Skeletal muscle tissue (tissue), 4 donors: ENCODE measurements around the gene MSI2. TPM values are rescaled to one million over a fixed set of nuclear protein-coding genes. Genes with fewer than 3 reads are reported as not detected.

Source experiments
- H3K27ac ChIP-seq: one replicate; pipeline ENCODE4 v1.7.0; 2013; ENCODE audit warnings: mild to moderate bottlenecking, low read depth, low read length, inconsistent platforms
- H3K27me3 ChIP-seq, 3 donors: one replicate each; pipeline ENCODE4 v1.7.0; 2013; ENCODE audit warnings: low read length in 3 of 3; ENCODE audit not compliant: control insufficient read depth in 3 of 3, insufficient read depth in 3 of 3
- H3K36me3 ChIP-seq, 3 donors: one replicate each; pipeline ENCODE4 v1.7.0; 2013; ENCODE audit warnings: low read length in 3 of 3; ENCODE audit not compliant: control insufficient read depth in 3 of 3, insufficient read depth in 3 of 3
- H3K4me1 ChIP-seq, 3 donors: one replicate each; pipeline ENCODE4 v1.7.0; 2013; ENCODE audit warnings: low read length in 3 of 3, mild to moderate bottlenecking in 3 of 3; ENCODE audit not compliant: control insufficient read depth in 3 of 3, insufficient read depth in 3 of 3
- H3K4me3 ChIP-seq, 3 donors: one replicate each; pipeline ENCODE4 v1.7.0; 2013; ENCODE audit warnings: low read length in 3 of 3
- H3K9ac ChIP-seq, 3 donors: one replicate each; pipeline ENCODE4 v1.7.0; 2013; ENCODE audit warnings: low read length in 3 of 3, mild to moderate bottlenecking in 3 of 3, moderate library complexity in 2 of 3, low read depth in 1 of 3
- H3K9me3 ChIP-seq, 3 donors: one replicate each; pipeline ENCODE4 v1.7.0; 2013; ENCODE audit warnings: low read length in 3 of 3; ENCODE audit not compliant: control insufficient read depth in 3 of 3
- total RNA-seq: library from RNA; depleted of rRNA; stranded (reverse); fragments of >200 nt; gene quantifications from one replicate; pipeline ENCODE4 v1.2.3, GENCODE V29; 2014
- donor health status: Osteomylitis.

Gene MSI2
- total RNA-seq, 1 donor from 2014 or later, result 20.4 TPM

GRCh38 chr17:57443781-57444180 is 187.5 kb downstream of the MSI2 start:
- Histone ChIP-seq H3K36me3 (no peaks in the 10 kb centered on the region), H3K27me3 (no peaks in the 10 kb centered on the region), H3K9ac (peak overlapping the region in 2 of 3 donors; percentile 59 to 71), H3K9me3 (no peaks in the 10 kb centered on the region), H3K4me1 (peaks cover 50 to 79% (median 62%) of the 10 kb centered on the region in 3 donors), H3K27ac (peak overlapping the region; percentile 88), H3K4me3 (peak overlapping the region in 2 of 3 donors; percentile 12 to 41)

- Histone ChIP-seq H3K9me3 (no peaks in the 10 kb centered on the region), H3K4me1 (peaks cover 46 to 69% (median 62%) of the 10 kb centered on the region in 3 donors), H3K27ac (no peak overlapping the region)
These were observed 188.5 kb downstream of the MSI2 start for GRCh38 chr17:57444682-57445450.

DNA sequence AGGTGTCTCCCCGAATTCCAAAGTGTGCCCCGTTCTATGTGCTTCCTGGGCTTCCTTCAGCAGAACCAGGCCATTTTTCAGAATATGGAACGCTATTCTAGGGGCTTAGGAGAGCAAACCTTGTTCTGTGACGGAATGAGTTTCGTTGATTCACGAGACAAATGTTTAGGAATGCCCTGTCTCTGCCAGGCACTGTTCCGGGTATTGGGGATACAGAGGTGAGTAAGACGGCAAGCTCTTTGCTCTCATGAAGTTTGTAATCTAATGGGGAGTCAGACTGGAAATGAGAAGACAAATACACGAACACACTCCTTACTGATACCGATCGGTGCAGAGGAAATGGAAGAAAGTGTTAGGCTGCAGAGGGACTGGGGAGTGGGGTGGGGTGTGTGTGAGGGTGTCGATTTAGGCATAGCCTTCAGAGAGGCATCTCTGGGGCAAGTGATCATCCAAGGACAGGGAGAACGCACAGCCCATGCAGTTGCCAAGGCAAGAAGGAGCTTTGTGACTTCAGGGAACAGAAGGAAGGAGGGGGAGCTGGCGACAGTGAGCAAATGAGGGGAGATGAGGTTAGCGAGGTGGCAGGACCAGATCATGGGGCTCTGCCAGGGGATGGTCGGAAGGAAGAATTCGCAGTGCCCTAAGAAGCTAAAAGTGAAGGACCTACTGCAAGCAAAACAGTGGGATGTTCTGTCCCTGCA is 189.6 kb downstream of the MSI2 start:
- H3K27me3 ChIP-seq, result no peaks in the 10 kb centered on the region
- no peaks in the 10 kb centered on the region for H3K9me3 ChIP-seq
- H3K4me3 ChIP-seq, result no peak overlapping the region
- H3K27ac ChIP-seq, result no peak overlapping the region
- no peak overlapping the region for H3K9ac ChIP-seq
- peaks cover 36 to 59% (median 51%) of the 10 kb centered on the region in 3 donors for H3K4me1 ChIP-seq
- no peaks in the 10 kb centered on the region for H3K36me3 ChIP-seq

More at GRCh38 chr17:57444682-57445450, 188.5 kb downstream of the MSI2 start:
- peak overlapping the region in 2 of 3 donors; percentile 16 to 40 for H3K9ac ChIP-seq
- no peak overlapping the region for H3K4me3 ChIP-seq
- H3K27me3 ChIP-seq, result no peaks in the 10 kb centered on the region
- no peaks in the 10 kb centered on the region for H3K36me3 ChIP-seq

- no peaks in the 10 kb centered on the region for H3K36me3 ChIP-seq
- H3K4me3 ChIP-seq, result no peak overlapping the region
- peaks cover 28 to 44% (median 44%) of the 10 kb centered on the region in 3 donors for H3K4me1 ChIP-seq
- H3K27me3 ChIP-seq, result no peaks in the 10 kb centered on the region
- H3K9ac ChIP-seq, result no peak overlapping the region
- no peaks in the 10 kb centered on the region for H3K9me3 ChIP-seq
- H3K27ac ChIP-seq, result no peak overlapping the region
These were observed 191.2 kb downstream of the MSI2 start for GRCh38 chr17:57447357-57447989.

DNA sequence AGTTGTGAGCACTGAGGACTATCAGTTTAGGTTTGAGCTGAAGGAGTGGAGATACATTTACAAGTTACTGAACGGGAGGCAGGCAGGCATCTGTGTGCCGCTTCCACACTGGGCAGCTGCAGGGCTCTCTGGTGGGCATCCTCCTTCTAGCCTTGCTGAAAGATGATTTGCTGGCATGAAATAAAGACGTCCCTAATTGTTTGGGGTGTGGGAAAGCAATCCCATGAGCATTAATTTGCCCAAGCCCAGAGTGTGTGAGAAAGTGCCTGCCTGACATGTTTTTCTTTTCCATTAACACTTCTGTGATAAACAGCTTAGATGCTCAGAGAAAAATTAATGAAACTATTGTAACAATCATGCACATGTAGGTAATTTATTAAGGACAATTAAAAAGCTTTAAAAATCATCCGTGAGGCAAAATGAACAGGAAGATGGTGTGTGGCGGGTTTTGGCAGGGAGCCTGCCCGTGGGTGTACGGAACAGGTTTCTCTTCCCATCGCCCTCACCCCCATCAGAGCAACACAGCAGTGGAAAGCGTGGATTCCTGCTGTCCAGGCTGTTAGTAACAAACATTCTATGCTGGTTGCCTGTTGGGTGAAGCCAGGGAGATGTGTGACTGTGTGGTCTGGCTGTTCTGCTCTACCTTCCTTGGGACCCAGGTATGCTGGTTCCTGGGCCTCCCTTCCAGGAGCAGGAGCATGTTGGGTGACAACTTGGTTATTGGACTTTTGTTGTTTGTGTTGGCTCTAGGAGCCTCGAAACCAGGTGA is 191.9 kb downstream of the MSI2 start:
- Histone ChIP-seq H3K36me3 (no peaks in the 10 kb centered on the region), H3K4me1 (peaks cover 21 to 39% (median 37%) of the 10 kb centered on the region in 3 donors), H3K9ac (no peak overlapping the region), H3K27me3 (no peaks in the 10 kb centered on the region), H3K4me3 (no peak overlapping the region), H3K9me3 (no peaks in the 10 kb centered on the region), H3K27ac (no peak overlapping the region)

DNA sequence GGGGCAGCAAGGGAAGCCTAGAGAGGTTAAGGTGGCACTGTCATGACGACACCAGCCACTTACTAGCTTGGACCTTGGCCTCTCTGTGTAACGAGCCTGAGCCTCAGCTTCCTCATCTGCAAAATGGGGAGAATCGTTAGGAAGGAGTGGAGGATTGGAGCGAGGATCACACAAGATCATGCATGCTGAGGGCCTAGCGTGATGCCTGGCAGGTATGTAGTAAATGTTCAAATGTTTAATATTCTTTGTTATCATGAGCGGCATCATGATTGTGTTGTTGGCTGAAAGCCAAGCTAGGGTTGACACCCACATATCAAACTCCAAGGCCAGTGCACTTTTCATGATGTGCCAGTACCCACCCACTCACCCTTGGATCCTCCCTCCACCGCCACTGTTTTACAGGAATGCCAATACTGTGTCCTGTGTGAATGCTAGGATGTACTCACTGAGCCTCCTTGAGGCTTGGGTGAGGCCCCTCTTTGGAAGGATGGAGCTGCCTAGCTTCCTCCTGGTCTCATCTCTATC is 192.5 kb downstream of the MSI2 start:
- Histone ChIP-seq H3K9ac (no peak overlapping the region), H3K36me3 (no peaks in the 10 kb centered on the region), H3K4me3 (no peak overlapping the region), H3K27ac (no peak overlapping the region), H3K9me3 (no peaks in the 10 kb centered on the region), H3K4me1 (peaks cover 14 to 34% (median 31%) of the 10 kb centered on the region in 3 donors), H3K27me3 (no peaks in the 10 kb centered on the region)

GRCh38 chr17:57451191-57451590 is 194.9 kb downstream of the MSI2 start:
- Histone ChIP-seq H3K4me1 (peaks cover 6 to 20% (median 13%) of the 10 kb centered on the region in 3 donors), H3K27ac (no peak overlapping the region), H3K36me3 (no peaks in the 10 kb centered on the region)

GRCh38 chr17:57451643-57452042 is 195.3 kb downstream of the MSI2 start:
- no peak overlapping the region for H3K4me3 ChIP-seq
- no peaks in the 10 kb centered on the region for H3K27me3 ChIP-seq
- no peaks in the 10 kb centered on the region for H3K36me3 ChIP-seq
- no peaks in the 10 kb centered on the region for H3K9me3 ChIP-seq
- H3K27ac ChIP-seq, result no peak overlapping the region
- no peak overlapping the region for H3K9ac ChIP-seq
- H3K4me1 ChIP-seq, result peaks cover 9 to 18% (median 15%) of the 10 kb centered on the region in 3 donors

More at GRCh38 chr17:57451191-57451590, 194.9 kb downstream of the MSI2 start:
- Histone ChIP-seq H3K27me3 (no peaks in the 10 kb centered on the region), H3K9me3 (no peaks in the 10 kb centered on the region), H3K4me3 (no peak overlapping the region), H3K9ac (no peak overlapping the region)

DNA sequence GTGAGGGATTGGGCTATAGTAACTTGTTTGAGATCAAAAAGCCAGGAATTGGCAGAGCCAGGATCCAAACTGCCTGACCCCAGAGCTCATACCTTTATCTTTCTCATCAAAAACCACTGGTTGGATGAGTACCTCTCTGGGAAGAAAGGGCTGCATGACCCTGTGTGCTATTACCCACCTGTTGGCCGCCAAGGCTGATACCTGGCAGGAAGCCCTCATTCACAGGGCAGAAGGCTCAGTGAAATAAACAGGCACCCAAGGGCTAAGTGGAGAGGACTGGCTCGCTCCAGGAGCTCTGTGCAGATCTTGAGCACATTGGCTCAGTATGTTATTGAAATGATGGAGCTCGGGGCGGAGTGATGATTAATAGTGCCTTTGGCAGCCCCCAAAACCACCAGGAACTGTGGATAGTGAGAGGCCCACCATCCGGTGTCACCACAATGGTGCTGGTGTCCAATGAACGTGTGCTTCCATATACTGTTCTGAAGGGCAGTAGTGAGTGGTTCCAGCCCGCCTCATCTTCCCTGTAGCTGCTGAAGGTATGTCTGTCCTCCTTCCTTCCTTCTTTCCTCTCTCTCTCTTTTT is 197.6 kb downstream of the MSI2 start:
- Histone ChIP-seq H3K27me3 (no peaks in the 10 kb centered on the region), H3K36me3 (no peaks in the 10 kb centered on the region), H3K27ac (no peak overlapping the region), H3K9me3 (no peaks in the 10 kb centered on the region), H3K9ac (no peak overlapping the region), H3K4me3 (no peak overlapping the region), H3K4me1 (peaks cover 9 to 18% (median 9%) of the 10 kb centered on the region in 3 donors)
